ENCODE results near the gene PRPS1. TPM values are rescaled to one million over a fixed set of nuclear protein-coding genes. Genes with fewer than 3 reads are reported as not detected.
"Not testable (repeated sequence)": the region's sequence is repeated elsewhere in the genome, so short reads cannot be mapped to it uniquely, and the experiment has no call there.

The PRPS1 gene
- total RNA-seq, 8 experiments from 2014 or later = 33.3 to 57.3 (median 41.2) TPM

- Histone ChIP-seq H3K4me3 (no peak overlapping the region), H3K27ac (no peak overlapping the region), H3K4me1 (replicated peaks in 1 of 2) (peaks cover 26 to 38% of the 10 kb centered on the region in 2 donors)
- no peak for ATAC-seq (replicated peaks in 6 of 8)
- in situ Hi-C loops (cut with MboI; ENCODE audit: low pct_unique_long_range_greater_than_20kb in 2 of 9, low sequenced_read_pairs in 9 of 9, unreplicated experiment in 9 of 9) = no loop called here
- WGBS, 10 experiments = 17 to 54% methylated on average over 1 to 3 of the region's 4 CpGs; no CpG with 5 or more reads in 8 of the 10 experiments
Measured at GRCh38 chrX:107677909-107678308, 49.6 kb downstream of the PRPS1 start.

GRCh38 chrX:107678957-107679740 is 50.8 kb downstream of the PRPS1 start:
- H3K27ac ChIP-seq = no peak overlapping the region
- H3K4me1 ChIP-seq (replicated peaks in 1 of 2) = peaks cover 22 to 30% of the 10 kb centered on the region in 2 donors
- WGBS, 10 experiments = 20 to 49% methylated on average over 1 to 6 of the region's 8 CpGs; no CpG with 5 or more reads in 8 of the 10 experiments
- peak in 4 of 8 experiments; percentile 9 to 37 (median 26) for ATAC-seq (replicated peaks in 6 of 8)
- in situ Hi-C loops (cut with MboI; ENCODE audit: low pct_unique_long_range_greater_than_20kb in 2 of 9, low sequenced_read_pairs in 9 of 9, unreplicated experiment in 9 of 9) = no loop called here
- H3K4me3 ChIP-seq = no peak overlapping the region

- in situ Hi-C loops (cut with MboI; ENCODE audit: low pct_unique_long_range_greater_than_20kb in 2 of 9, low sequenced_read_pairs in 9 of 9, unreplicated experiment in 9 of 9) = no loop called here
- H3K4me3 ChIP-seq = no peak overlapping the region
- 0 to 85% (median 37%) methylated on average over 1 to 2 of the region's 3 CpGs; no CpG with 5 or more reads in 6 of the 10 experiments for WGBS, 10 experiments
- H3K4me1 ChIP-seq (replicated peaks in 1 of 2) = peaks cover 2 to 8% of the 10 kb centered on the region in 2 donors
- ATAC-seq (replicated peaks in 6 of 8) = no peak
- no peak overlapping the region for H3K27ac ChIP-seq
Measured at GRCh38 chrX:107682256-107682655, 53.9 kb downstream of the PRPS1 start.

- Histone ChIP-seq H3K27ac (no peak overlapping the region), H3K4me1 (replicated peaks in 1 of 2) (peaks cover 0 to 6% of the 10 kb centered on the region in 2 donors), H3K4me3 (no peak overlapping the region)
- 20 to 100% (median 41%) methylated on average over 1 to 4 of the region's 4 CpGs; no CpG with 5 or more reads in 5 of the 10 experiments for WGBS, 10 experiments
- ATAC-seq (replicated peaks in 6 of 8) = peak in 4 of 8 experiments; percentile 23 to 47 (median 40)
- in situ Hi-C loops (cut with MboI; ENCODE audit: low pct_unique_long_range_greater_than_20kb in 2 of 9, low sequenced_read_pairs in 9 of 9, unreplicated experiment in 9 of 9) = no loop called here
Measured at GRCh38 chrX:107683124-107683895, 55.0 kb downstream of the PRPS1 start.

- Histone ChIP-seq H3K27ac (no peak overlapping the region), H3K4me3 (no peak overlapping the region), H3K4me1 (replicated peaks in 1 of 2) (peaks cover 0 to 6% of the 10 kb centered on the region in 2 donors)
- 0 to 100% (median 32%) methylated on average over 1 to 2 of the region's 3 CpGs; no CpG with 5 or more reads in 4 of the 10 experiments for WGBS, 10 experiments
- in situ Hi-C loops (cut with MboI; ENCODE audit: low pct_unique_long_range_greater_than_20kb in 2 of 9, low sequenced_read_pairs in 9 of 9, unreplicated experiment in 9 of 9) = no loop called here
- ATAC-seq (replicated peaks in 6 of 8) = no peak
Measured at GRCh38 chrX:107683931-107684330, 55.6 kb downstream of the PRPS1 start.

- Histone ChIP-seq H3K4me1 (replicated peaks in 1 of 2) (peaks cover 0 to 6% of the 10 kb centered on the region in 2 donors), H3K27ac (no peak overlapping the region), H3K4me3 (no peak overlapping the region)
- in situ Hi-C loops (cut with MboI; ENCODE audit: low pct_unique_long_range_greater_than_20kb in 2 of 9, low sequenced_read_pairs in 9 of 9, unreplicated experiment in 9 of 9) = no loop called here
- 60 to 67% methylated on average over 1 of the region's 5 CpGs; no CpG with 5 or more reads in 8 of the 10 experiments for WGBS, 10 experiments
- peak in 3 of 8 experiments; percentile 43 to 75 (median 62) for ATAC-seq (replicated peaks in 6 of 8)
Measured at GRCh38 chrX:107684956-107685385, 56.7 kb downstream of the PRPS1 start.

GRCh38 chrX:107685586-107685985 is 57.3 kb downstream of the PRPS1 start:
- WGBS, 10 experiments = 17 to 61% methylated on average over 1 to 5 of the region's 9 CpGs; no CpG with 5 or more reads in 8 of the 10 experiments
- ATAC-seq (replicated peaks in 6 of 8); H3K4me1 ChIP-seq (replicated peaks in 1 of 2); in situ Hi-C loops (cut with MboI; ENCODE audit: low pct_unique_long_range_greater_than_20kb in 2 of 9, low sequenced_read_pairs in 9 of 9, unreplicated experiment in 9 of 9); H3K4me3 ChIP-seq; H3K27ac ChIP-seq: not testable (repeated sequence)

GRCh38 chrX:107686026-107686425 is 57.7 kb downstream of the PRPS1 start:
- WGBS, 10 experiments = no CpG with 5 or more reads among the region's 3 CpGs
- peaks cover 0 to 6% of the 10 kb centered on the region in 2 donors for H3K4me1 ChIP-seq (replicated peaks in 1 of 2)
- in situ Hi-C loops (cut with MboI; ENCODE audit: low pct_unique_long_range_greater_than_20kb in 2 of 9, low sequenced_read_pairs in 9 of 9, unreplicated experiment in 9 of 9) = no loop called here
- no peak overlapping the region for H3K4me3 ChIP-seq
- no peak for ATAC-seq (replicated peaks in 6 of 8)
- no peak overlapping the region for H3K27ac ChIP-seq

- 40 to 69% (median 50%) methylated on average over 1 to 2 of the region's 3 CpGs; no CpG with 5 or more reads in 5 of the 10 experiments for WGBS, 10 experiments
- in situ Hi-C loops (cut with MboI; ENCODE audit: low pct_unique_long_range_greater_than_20kb in 2 of 9, low sequenced_read_pairs in 9 of 9, unreplicated experiment in 9 of 9) = no loop called here
- no peak for ATAC-seq (replicated peaks in 6 of 8)
- no peak overlapping the region for H3K4me3 ChIP-seq
- peaks cover 0 to 6% of the 10 kb centered on the region in 2 donors for H3K4me1 ChIP-seq (replicated peaks in 1 of 2)
- no peak overlapping the region for H3K27ac ChIP-seq
Measured at GRCh38 chrX:107686792-107687191, 58.5 kb downstream of the PRPS1 start.

GRCh38 chrX:107687445-107687844 is 59.1 kb downstream of the PRPS1 start:
- in situ Hi-C loops (cut with MboI; ENCODE audit: low pct_unique_long_range_greater_than_20kb in 2 of 9, low sequenced_read_pairs in 9 of 9, unreplicated experiment in 9 of 9) = no loop called here
- Histone ChIP-seq H3K4me1 (replicated peaks in 1 of 2) (peaks cover 0 to 6% of the 10 kb centered on the region in 2 donors), H3K4me3 (no peak overlapping the region), H3K27ac (no peak overlapping the region)
- ATAC-seq (replicated peaks in 6 of 8) = no peak
- WGBS, 10 experiments = 0 to 43% (median 28%) methylated on average over 1 to 3 of the region's 3 CpGs; no CpG with 5 or more reads in 5 of the 10 experiments

GRCh38 chrX:107691024-107691448 is 62.7 kb downstream of the PRPS1 start:
- no peak overlapping the region for H3K27ac ChIP-seq
- 0 to 100% (median 80%) methylated on average over 1 to 4 of the region's 5 CpGs; no CpG with 5 or more reads in 5 of the 10 experiments for WGBS, 10 experiments
- in situ Hi-C loops (cut with MboI; ENCODE audit: low pct_unique_long_range_greater_than_20kb in 2 of 9, low sequenced_read_pairs in 9 of 9, unreplicated experiment in 9 of 9) = no loop called here
- peaks cover 0 to 2% of the 10 kb centered on the region in 2 donors for H3K4me1 ChIP-seq (replicated peaks in 1 of 2)
- no peak overlapping the region for H3K4me3 ChIP-seq
- no peak for ATAC-seq (replicated peaks in 6 of 8)

- H3K27ac ChIP-seq = no peak overlapping the region
- ATAC-seq (replicated peaks in 6 of 8) = no peak
- in situ Hi-C loops (cut with MboI; ENCODE audit: low pct_unique_long_range_greater_than_20kb in 2 of 9, low sequenced_read_pairs in 9 of 9, unreplicated experiment in 9 of 9) = no loop called here
- 80 to 90% (median 90%) methylated on average over 1 to 2 of the region's 2 CpGs; no CpG with 5 or more reads in 7 of the 10 experiments for WGBS, 10 experiments
- no peaks in the 10 kb centered on the region for H3K4me1 ChIP-seq (replicated peaks in 1 of 2)
- H3K4me3 ChIP-seq = no peak overlapping the region
Measured at GRCh38 chrX:107699616-107700015, 71.3 kb downstream of the PRPS1 start.

- H3K27ac ChIP-seq = no peak overlapping the region
- no peak overlapping the region for H3K4me3 ChIP-seq
- in situ Hi-C loops (cut with MboI; ENCODE audit: low pct_unique_long_range_greater_than_20kb in 2 of 9, low sequenced_read_pairs in 9 of 9, unreplicated experiment in 9 of 9) = no loop called here
- H3K4me1 ChIP-seq (replicated peaks in 1 of 2) = no peaks in the 10 kb centered on the region
- ATAC-seq (replicated peaks in 6 of 8) = peak in 6 of 8 experiments; percentile 14 to 93 (median 62)
- WGBS, 10 experiments = 0 to 29% (median 17%) methylated on average over 1 to 4 of the region's 4 CpGs; no CpG with 5 or more reads in 5 of the 10 experiments
Measured at GRCh38 chrX:107700317-107700774, 72.0 kb downstream of the PRPS1 start.
